OCI-LY1 (cell line): ENCODE results near the gene ADAM12.

ENCODE experiments used
- H2AFZ ChIP-seq: fragments of 200-600 bp; sonication (generic), shearing (Covaris generic); 2 replicates; pipeline ENCODE4 v1.6.0; 2014; ENCODE audit warnings: antibody characterized with exemption, mild to moderate bottlenecking, low read length
- H3F3A ChIP-seq: fragments of 200-600 bp; sonication (generic), shearing (Covaris generic); 2 replicates; pipeline ENCODE4 v1.6.0; 2014; ENCODE audit warnings: mild to moderate bottlenecking, antibody characterized with exemption, low read length, moderate library complexity; ENCODE audit not compliant: insufficient read depth
- H3K27ac ChIP-seq: fragments of 200-600 bp; sonication (generic); 2 replicates; pipeline ENCODE4 v1.5.1; 2014; ENCODE audit warnings: low read length, mixed run types, mild to moderate bottlenecking, low read depth; ENCODE audit not compliant: poor library complexity, severe bottlenecking
- H3K27me3 ChIP-seq: fragments of 200-600 bp; sonication (generic); 2 replicates; pipeline ENCODE4 v1.6.0; 2014; ENCODE audit warnings: antibody characterized with exemption, mild to moderate bottlenecking, low read length, moderate library complexity; ENCODE audit not compliant: insufficient read depth
- H3K36me3 ChIP-seq: fragments of 200-600 bp; sonication (generic); 2 replicates; pipeline ENCODE4 v1.6.1; 2014; ENCODE audit warnings: mild to moderate bottlenecking, antibody characterized with exemption, low read length, moderate library complexity, mixed read lengths; ENCODE audit not compliant: insufficient read depth
- H3K4me1 ChIP-seq: fragments of 200-600 bp; sonication (generic); 2 replicates; pipeline ENCODE4 v1.5.1; 2014; ENCODE audit warnings: mild to moderate bottlenecking, low read length, moderate library complexity; ENCODE audit not compliant: insufficient read depth, severe bottlenecking
- H3K4me2 ChIP-seq: fragments of 200-600 bp; sonication (generic), shearing (Covaris generic); 2 replicates; pipeline ENCODE4 v1.6.1; 2014; ENCODE audit warnings: low read length
- H3K4me3 ChIP-seq: fragments of 200-600 bp; sonication (generic); 2 replicates; pipeline ENCODE4 v1.5.1; 2014; ENCODE audit warnings: low read length, low read depth, mild to moderate bottlenecking, mixed read lengths; ENCODE audit not compliant: poor library complexity, severe bottlenecking
- H3K79me2 ChIP-seq: fragments of 200-600 bp; shearing (Covaris generic); 2 replicates; pipeline ENCODE4 v1.6.1; 2016; ENCODE audit warnings: mixed run types, low read length, mixed read lengths; ENCODE audit not compliant: insufficient read depth
- H3K9ac ChIP-seq: fragments of 200-600 bp; sonication (generic), shearing (Covaris generic); 2 replicates; pipeline ENCODE4 v1.6.1; 2014; ENCODE audit warnings: mild to moderate bottlenecking, low read length, mixed read lengths
- H3K9me2 ChIP-seq: fragments of 200-600 bp; sonication (generic), shearing (Covaris generic); 2 replicates; pipeline ENCODE4 v1.6.1; 2014; ENCODE audit warnings: low read depth, mild to moderate bottlenecking, low read length, mixed read lengths
- H3K9me3 ChIP-seq: fragments of 200-600 bp; shearing (Covaris generic); 2 replicates; pipeline ENCODE4 v1.6.1; 2014; ENCODE audit warnings: low read length, mixed read lengths
- H4K20me1 ChIP-seq: fragments of 200-600 bp; sonication (generic), shearing (Covaris generic); 2 replicates; pipeline ENCODE4 v1.6.0; 2016; ENCODE audit warnings: mild to moderate bottlenecking, low read length; ENCODE audit not compliant: insufficient read depth
- EZH2 ChIP-seq: fragments of 200-600 bp; sonication (generic), shearing (Covaris generic); IDR thresholded peaks from 2 replicates; pipeline ENCODE4 v1.8.0; 2017; ENCODE audit warnings: borderline replicate concordance, mixed run types, mild to moderate bottlenecking, antibody characterized with exemption, low read length, moderate library complexity, mixed read lengths
- TF ChIP-seq, protein P1 (sequence below): fragments of 200-600 bp; sonication (generic), shearing (Covaris generic); IDR thresholded peaks from 2 replicates; pipeline ENCODE4 v1.5.1; 2017; ENCODE audit warnings: mild to moderate bottlenecking, antibody characterized with exemption, low read length, moderate library complexity, mixed read lengths

The ADAM12 gene

DNA sequence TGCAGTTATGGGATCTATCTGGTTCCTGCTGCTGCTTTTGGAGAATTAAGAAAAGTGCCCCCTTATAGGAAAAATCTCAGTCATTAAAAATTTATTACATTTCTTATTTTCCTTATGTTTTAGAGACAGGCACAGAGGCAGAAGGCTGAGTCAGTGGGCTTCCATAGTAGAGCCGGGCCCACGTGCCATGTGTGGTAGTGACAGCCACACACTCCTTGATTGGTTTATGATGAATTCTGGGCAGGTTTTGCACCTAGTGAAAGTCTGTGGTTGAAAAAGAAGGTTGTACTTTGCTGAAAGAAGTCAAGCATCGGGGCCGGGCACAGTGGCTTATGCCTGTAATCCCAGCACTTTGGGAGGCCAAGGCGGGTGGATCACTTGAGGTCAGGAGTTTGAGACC, 382.0 kb downstream of the ADAM12 start:
- Histone ChIP-seq H3K9me2 (no peaks in the 10 kb centered on the region), H3K79me2 (no peaks in the 10 kb centered on the region), H3K36me3 (no peaks in the 10 kb centered on the region), H3K9ac (no peak overlapping the region), H3K4me1 (no peaks in the 10 kb centered on the region), H3F3A (no peaks in the 10 kb centered on the region), H4K20me1 (no peaks in the 10 kb centered on the region), H3K27me3 (no peaks in the 10 kb centered on the region), H3K27ac (no peak overlapping the region), H3K4me2 (no peak overlapping the region), H3K9me3 (no peaks in the 10 kb centered on the region), H2AFZ (no peak overlapping the region), H3K4me3 (no peak overlapping the region)
- TF ChIP-seq EZH2: no peak
- TF ChIP-seq, protein P1, sequence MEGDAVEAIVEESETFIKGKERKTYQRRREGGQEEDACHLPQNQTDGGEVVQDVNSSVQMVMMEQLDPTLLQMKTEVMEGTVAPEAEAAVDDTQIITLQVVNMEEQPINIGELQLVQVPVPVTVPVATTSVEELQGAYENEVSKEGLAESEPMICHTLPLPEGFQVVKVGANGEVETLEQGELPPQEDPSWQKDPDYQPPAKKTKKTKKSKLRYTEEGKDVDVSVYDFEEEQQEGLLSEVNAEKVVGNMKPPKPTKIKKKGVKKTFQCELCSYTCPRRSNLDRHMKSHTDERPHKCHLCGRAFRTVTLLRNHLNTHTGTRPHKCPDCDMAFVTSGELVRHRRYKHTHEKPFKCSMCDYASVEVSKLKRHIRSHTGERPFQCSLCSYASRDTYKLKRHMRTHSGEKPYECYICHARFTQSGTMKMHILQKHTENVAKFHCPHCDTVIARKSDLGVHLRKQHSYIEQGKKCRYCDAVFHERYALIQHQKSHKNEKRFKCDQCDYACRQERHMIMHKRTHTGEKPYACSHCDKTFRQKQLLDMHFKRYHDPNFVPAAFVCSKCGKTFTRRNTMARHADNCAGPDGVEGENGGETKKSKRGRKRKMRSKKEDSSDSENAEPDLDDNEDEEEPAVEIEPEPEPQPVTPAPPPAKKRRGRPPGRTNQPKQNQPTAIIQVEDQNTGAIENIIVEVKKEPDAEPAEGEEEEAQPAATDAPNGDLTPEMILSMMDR: no peak

- no peaks in the 10 kb centered on the region for H3F3A ChIP-seq
- no peaks in the 10 kb centered on the region for H3K4me1 ChIP-seq
- H3K36me3 ChIP-seq: no peaks in the 10 kb centered on the region
- no peaks in the 10 kb centered on the region for H3K9me2 ChIP-seq
- H3K79me2 ChIP-seq: no peaks in the 10 kb centered on the region
- H2AFZ ChIP-seq: no peak overlapping the region
- H3K27ac ChIP-seq: no peak overlapping the region
- TF ChIP-seq, protein P1: no peak
- TF ChIP-seq EZH2: no peak
- H3K4me2 ChIP-seq: no peak overlapping the region
- no peaks in the 10 kb centered on the region for H3K27me3 ChIP-seq
- H3K4me3 ChIP-seq: no peak overlapping the region
- H4K20me1 ChIP-seq: no peaks in the 10 kb centered on the region
- no peaks in the 10 kb centered on the region for H3K9me3 ChIP-seq
- H3K9ac ChIP-seq: no peak overlapping the region
Measured at GRCh38 chr10:126004752-126005151, 383.5 kb downstream of the ADAM12 start.

DNA sequence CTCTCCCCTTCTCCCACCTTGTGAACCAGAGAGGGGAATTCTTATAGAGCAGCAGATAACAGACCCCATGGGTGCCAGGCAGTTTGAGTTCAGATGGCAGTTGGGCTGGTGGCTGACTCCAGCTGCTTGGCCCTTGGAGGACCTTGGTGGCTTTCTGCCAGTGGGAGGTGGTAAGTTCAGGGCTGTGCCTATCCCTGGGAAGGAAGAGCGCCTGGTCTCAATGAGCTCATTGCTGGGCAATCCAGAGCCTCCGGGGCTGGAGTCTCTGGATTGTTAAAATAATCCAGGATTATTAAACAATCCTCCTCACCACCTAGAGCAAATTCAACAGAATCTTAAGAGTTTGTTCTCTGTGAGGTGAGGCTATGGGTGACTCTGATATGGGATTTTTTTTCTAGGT, 386.7 kb downstream of the ADAM12 start:
- TF ChIP-seq EZH2: no peak
- TF ChIP-seq, protein P1: no peak
- Histone ChIP-seq H3K36me3 (no peaks in the 10 kb centered on the region), H3K4me3 (no peak overlapping the region), H3K4me2 (no peak overlapping the region), H3F3A (no peaks in the 10 kb centered on the region), H2AFZ (no peak overlapping the region), H3K4me1 (no peaks in the 10 kb centered on the region), H3K9me2 (no peaks in the 10 kb centered on the region), H3K27me3 (no peaks in the 10 kb centered on the region; the same call in 1 of the 2 replicates), H3K9ac (no peak overlapping the region), H3K9me3 (no peaks in the 10 kb centered on the region), H3K79me2 (no peaks in the 10 kb centered on the region), H3K27ac (no peak overlapping the region), H4K20me1 (no peaks in the 10 kb centered on the region)
